ENCODE measurements around the gene DGKB.

DGKB gene

GRCh38 chr7:14195079-14195478 is 707.5 kb downstream of the DGKB start:
- no peak for DNase-seq

GRCh38 chr7:14191686-14192098 is 710.9 kb downstream of the DGKB start:
- no peak for DNase-seq

GRCh38 chr7:14184292-14184864 is 718.2 kb downstream of the DGKB start:
- no peak for DNase-seq

- DNase-seq, result no peak
Observed at GRCh38 chr7:14179781-14180180, 722.8 kb downstream of the DGKB start.

DNA sequence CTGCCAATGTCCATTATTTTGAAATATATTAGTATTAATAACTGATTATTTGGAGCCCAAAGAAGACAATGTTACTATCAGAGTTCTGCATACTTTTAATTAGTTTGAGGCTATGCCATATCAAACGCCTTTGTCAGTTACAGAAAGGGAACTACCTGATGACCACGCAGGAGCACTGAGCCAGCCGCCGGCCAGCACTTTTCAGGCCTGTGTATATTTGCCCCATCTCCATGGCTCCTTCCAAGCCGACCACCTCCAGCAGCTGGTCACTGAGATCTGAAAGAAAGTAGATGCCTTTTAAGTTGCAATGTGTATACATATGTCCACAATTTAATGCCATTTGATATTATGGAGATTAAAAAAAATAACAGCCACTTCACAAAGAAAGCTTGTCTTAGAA is 724.7 kb downstream of the DGKB start:
- DNase-seq, result no peak

DNA sequence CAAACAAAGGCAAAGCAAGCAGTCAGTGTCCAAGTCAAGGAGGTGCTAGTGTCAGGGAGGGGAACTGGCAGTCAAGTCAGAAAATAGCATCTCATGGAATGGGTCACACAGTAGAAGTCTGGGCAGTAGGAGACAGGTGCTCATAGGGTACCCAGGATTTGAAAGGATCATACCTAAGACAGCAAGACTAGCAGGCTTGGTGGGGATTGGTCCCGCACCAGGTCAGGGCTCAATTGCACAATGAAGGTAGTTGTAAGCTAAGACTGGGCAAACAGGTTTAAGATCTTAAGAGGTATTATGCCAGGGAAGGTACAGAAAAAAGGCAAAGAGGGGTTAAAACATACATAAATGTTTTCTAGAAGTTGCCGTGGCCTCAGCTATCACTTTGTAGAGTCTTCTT is 731.7 kb downstream of the DGKB start:
- no peak for DNase-seq

GRCh38 chr7:14158111-14158510 is 744.4 kb downstream of the DGKB start:
- no peak for DNase-seq

DNA sequence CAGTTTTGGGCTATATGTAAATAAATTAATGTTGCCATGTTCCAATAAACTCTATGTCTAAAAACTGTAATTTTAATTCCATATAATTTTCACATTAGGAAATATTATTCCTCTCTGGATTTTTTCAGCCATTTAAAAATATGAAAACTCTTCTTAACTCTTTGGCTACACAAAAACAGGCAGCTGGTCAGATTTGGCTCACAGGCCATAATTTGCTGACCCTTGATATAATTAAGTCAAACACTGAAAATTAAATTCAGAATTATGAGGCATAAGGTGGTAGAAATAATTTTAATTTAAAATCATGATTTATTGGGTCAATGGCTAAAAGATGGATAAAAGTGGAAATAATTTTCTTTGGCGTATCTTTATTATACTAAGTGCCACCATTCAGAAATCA is 746.1 kb downstream of the DGKB start:
- DNase-seq, result no peak

- DNase-seq, result no peak
Observed at GRCh38 chr7:14148974-14149373, 753.6 kb downstream of the DGKB start.

DNA sequence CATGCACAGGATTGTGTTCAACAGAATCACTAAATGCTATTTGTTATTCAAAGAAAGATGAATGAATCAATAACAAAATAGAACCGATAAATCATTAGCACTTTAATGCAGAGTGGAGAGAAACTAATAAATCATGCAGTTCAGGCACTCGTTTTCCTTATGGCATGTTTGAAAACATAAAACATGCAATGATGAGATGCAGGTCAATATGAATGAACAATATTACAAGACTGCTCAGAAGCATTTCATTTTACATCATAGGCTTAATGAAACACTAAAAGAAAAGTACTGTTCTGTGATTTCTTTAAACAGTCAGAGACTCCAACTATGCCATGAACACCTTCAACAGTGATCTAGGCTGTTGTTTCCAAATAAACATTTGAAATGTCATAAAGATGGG is 755.0 kb downstream of the DGKB start:
- no peak for DNase-seq

DNA sequence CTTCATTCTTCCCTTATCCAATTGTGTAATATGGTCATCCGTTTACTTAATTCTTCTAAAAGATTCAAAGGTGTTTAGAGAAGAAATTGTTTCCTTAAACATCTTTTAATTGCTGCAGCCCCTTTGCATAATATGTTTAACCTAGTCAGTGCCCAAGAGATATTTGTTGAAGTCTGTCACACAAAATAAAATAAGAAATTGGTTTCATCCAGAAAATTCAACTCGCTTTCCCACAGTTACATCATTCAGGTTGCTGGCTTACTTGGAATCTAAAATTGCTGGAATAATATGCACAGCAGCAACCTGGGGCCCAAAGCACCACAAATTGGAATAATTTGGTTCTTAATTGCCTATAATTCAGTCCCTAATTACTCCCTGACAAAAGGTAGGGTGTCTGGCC is 758.0 kb downstream of the DGKB start:
- DNase-seq, result no peak

DNA sequence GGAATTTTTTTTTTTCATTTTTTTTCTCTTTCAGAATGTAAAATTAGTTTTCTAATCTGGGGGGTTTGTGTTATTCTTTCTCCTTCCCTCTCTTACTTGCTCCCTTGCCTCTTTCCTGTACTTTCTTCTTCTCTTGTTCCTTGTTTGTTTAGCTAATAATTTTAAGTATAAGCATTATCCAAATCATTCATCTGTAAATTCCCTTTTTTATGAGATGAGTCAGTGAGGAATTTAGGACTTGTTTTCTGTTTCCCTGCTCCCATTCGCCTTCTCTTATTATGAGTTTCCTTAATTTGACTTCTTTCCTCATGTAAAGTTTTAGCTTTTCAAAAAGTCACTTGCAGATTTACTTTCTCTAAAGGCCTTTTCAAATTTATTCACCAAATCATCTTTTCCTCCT is 758.4 kb downstream of the DGKB start:
- no peak for DNase-seq

GRCh38 chr7:14137676-14138075 is 764.9 kb downstream of the DGKB start:
- DNase-seq, result no peak

GRCh38 chr7:14133752-14134151 is 768.8 kb downstream of the DGKB start:
- no peak for DNase-seq

GRCh38 chr7:14125998-14126397 is 776.6 kb downstream of the DGKB start:
- DNase-seq, result no peak

DNA sequence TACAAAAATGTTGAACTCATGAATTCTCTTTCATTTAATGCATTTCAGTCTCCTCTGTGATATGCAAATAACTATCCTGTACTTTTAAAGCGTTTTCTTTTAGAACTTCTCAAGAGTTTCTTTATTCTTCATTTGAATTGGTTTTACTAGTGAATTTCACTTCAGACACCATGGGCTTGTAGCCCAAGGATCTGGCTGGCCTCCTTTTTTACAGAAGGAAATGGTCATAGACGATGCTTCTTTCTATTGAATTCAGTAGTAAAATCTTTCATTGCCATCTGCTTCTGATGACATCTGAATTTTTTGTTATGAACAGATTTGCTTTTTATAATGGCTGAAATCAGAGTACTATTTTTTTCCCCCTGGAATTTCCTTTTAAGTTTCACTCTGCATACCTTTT is 777.8 kb downstream of the DGKB start:
- no peak for DNase-seq

GRCh38 chr7:14123923-14124322 is 778.6 kb downstream of the DGKB start:
- no peak for DNase-seq

GRCh38 chr7:14115701-14116100 is 786.9 kb downstream of the DGKB start:
- DNase-seq, result no peak

- DNase-seq, result no peak
Observed at GRCh38 chr7:14104861-14105260, 797.7 kb downstream of the DGKB start.

- DNase-seq, result no peak
Observed at GRCh38 chr7:14096159-14096558, 806.4 kb downstream of the DGKB start.

GRCh38 chr7:14095233-14095950 is 807.2 kb downstream of the DGKB start:
- no peak for DNase-seq

All from stimulated activated naive CD4-positive, alpha-beta T cell (primary cell).